ENCODE data around the gene DIPK1B. TPM values are rescaled to one million over a fixed set of nuclear protein-coding genes. Genes with fewer than 3 reads are reported as not detected.

The DIPK1B gene
- polyA plus RNA-seq, 1 donor from 2014 or later: 65.1 TPM

DNA sequence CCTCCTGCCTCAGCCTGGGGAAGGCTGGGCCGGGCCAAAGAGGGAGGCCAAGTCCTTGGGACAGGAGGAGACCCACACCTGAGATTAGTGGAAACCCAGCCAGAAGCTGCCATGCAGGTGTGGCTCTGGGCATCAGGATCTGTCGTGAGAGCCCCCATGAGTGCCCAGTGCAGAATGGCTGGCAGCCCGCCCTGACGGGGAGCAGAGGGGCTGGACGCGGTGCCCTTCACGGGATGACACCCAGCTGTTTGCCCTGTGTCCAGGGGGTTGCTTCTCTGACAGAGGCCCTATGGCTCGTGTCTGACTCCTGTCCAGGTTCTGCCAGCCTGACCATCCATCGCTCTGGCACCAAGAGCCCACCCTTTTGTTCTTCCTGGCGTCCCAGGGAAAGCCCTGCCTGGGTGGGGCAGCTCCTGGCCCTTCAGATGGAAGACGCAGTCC, 8.5 kb downstream of the DIPK1B start:
- Histone ChIP-seq H3K4me3 (ENCODE audit: low read length) (peak overlapping the region; percentile 41), H3K27ac (ENCODE audit: low read length) (peak overlapping the region; percentile 31), H3K27me3 (ENCODE audit: insufficient read depth, low read depth, low read length) (no peaks in the 10 kb centered on the region), H2AFZ (ENCODE audit: low read depth, low read length) (no peak overlapping the region), H3F3A (ENCODE audit: insufficient read depth, low read length, poor library complexity, severe bottlenecking) (no peaks in the 10 kb centered on the region), H3K36me3 (ENCODE audit: insufficient read depth, low read length) (no peaks in the 10 kb centered on the region), H4K20me1 (ENCODE audit: insufficient read depth) (peaks cover 4% of the 10 kb centered on the region), H3K79me2 (replicated peaks; ENCODE audit: insufficient read depth, low read length) (peaks cover 14% of the 10 kb centered on the region), H3K9me3 (ENCODE audit: low read length) (no peaks in the 10 kb centered on the region), H3K4me2 (ENCODE audit: low read length) (no peak overlapping the region), H3K9me2 (ENCODE audit: insufficient read depth, low read length) (no peaks in the 10 kb centered on the region), H3K9ac (ENCODE audit: low read length) (peak overlapping the region; percentile 44)
- TF ChIP-seq POLR2AphosphoS5 (IDR thresholded peaks at IDR 0.05) (peak; percentile 3), RAD21 (conservative IDR thresholded peaks at IDR 0.05) (no peak)

DNA sequence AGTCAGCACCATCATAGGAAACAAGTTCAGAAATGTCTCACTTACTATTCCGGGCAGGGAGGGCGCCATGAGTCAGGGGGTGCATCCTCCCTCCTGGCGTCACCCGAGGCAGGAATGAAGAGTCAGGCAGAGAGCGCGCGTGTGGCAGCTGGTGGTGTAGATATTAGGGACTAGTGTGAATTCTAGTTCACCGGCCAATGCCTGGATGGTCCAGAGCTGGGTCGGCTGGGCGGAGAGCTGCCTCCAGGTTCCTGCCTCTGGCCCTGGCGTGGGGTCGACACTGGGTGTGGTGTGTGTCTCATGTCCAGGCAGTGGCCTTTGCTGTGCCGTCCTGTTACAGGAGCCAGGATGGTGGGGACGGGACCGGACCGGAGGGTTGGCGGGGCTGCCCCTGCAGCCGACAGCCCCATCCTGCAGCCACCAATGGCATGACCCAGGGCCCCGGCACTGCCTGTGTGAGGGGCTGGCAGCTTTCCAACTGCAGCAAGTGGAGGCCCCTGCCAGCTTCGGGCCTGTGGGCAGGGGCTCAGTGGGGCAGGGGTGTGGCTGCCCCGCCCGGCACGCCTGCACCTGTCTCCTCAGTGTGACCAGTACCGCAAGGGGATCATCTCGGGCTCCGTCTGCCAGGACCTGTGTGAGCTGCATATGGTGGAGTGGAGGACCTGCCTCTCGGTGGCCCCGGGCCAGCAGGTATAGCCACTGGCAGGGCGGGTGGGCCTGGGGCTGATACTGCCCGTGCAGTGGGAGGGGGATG, 9.1 kb downstream of the DIPK1B start:
- no peak overlapping the region for H3K9ac ChIP-seq (ENCODE audit: low read length)
- TF ChIP-seq TAF1 (IDR thresholded peaks at IDR 0.05; ENCODE audit: low read depth): no peak
- TF ChIP-seq, protein P1, sequence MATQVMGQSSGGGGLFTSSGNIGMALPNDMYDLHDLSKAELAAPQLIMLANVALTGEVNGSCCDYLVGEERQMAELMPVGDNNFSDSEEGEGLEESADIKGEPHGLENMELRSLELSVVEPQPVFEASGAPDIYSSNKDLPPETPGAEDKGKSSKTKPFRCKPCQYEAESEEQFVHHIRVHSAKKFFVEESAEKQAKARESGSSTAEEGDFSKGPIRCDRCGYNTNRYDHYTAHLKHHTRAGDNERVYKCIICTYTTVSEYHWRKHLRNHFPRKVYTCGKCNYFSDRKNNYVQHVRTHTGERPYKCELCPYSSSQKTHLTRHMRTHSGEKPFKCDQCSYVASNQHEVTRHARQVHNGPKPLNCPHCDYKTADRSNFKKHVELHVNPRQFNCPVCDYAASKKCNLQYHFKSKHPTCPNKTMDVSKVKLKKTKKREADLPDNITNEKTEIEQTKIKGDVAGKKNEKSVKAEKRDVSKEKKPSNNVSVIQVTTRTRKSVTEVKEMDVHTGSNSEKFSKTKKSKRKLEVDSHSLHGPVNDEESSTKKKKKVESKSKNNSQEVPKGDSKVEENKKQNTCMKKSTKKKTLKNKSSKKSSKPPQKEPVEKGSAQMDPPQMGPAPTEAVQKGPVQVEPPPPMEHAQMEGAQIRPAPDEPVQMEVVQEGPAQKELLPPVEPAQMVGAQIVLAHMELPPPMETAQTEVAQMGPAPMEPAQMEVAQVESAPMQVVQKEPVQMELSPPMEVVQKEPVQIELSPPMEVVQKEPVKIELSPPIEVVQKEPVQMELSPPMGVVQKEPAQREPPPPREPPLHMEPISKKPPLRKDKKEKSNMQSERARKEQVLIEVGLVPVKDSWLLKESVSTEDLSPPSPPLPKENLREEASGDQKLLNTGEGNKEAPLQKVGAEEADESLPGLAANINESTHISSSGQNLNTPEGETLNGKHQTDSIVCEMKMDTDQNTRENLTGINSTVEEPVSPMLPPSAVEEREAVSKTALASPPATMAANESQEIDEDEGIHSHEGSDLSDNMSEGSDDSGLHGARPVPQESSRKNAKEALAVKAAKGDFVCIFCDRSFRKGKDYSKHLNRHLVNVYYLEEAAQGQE (IDR thresholded peaks at IDR 0.05; ENCODE audit: borderline replicate concordance): no peak
- no peak for TF ChIP-seq EZH2 (IDR thresholded peaks at IDR 0.05; ENCODE audit: borderline replicate concordance, insufficient read depth, low read length, poor library complexity, severe bottlenecking)
- H3K4me2 ChIP-seq (ENCODE audit: low read length): no peak overlapping the region
- H3K9me3 ChIP-seq (ENCODE audit: low read length): no peaks in the 10 kb centered on the region
- no peak overlapping the region for H2AFZ ChIP-seq (ENCODE audit: low read depth, low read length)
- no peak overlapping the region for H3K27ac ChIP-seq (ENCODE audit: low read length)
- no peaks in the 10 kb centered on the region for H3K9me2 ChIP-seq (ENCODE audit: insufficient read depth, low read length)
- no peak overlapping the region for H3K4me3 ChIP-seq (ENCODE audit: low read length)
- no peaks in the 10 kb centered on the region for H3F3A ChIP-seq (ENCODE audit: insufficient read depth, low read length, poor library complexity, severe bottlenecking)
- no peaks in the 10 kb centered on the region for H3K36me3 ChIP-seq (ENCODE audit: insufficient read depth, low read length)
- no peaks in the 10 kb centered on the region for H3K27me3 ChIP-seq (ENCODE audit: insufficient read depth, low read depth, low read length)
- H3K79me2 ChIP-seq (replicated peaks; ENCODE audit: insufficient read depth, low read length): peaks cover 16% of the 10 kb centered on the region
- peaks cover 5% of the 10 kb centered on the region for H4K20me1 ChIP-seq (ENCODE audit: insufficient read depth)

DNA sequence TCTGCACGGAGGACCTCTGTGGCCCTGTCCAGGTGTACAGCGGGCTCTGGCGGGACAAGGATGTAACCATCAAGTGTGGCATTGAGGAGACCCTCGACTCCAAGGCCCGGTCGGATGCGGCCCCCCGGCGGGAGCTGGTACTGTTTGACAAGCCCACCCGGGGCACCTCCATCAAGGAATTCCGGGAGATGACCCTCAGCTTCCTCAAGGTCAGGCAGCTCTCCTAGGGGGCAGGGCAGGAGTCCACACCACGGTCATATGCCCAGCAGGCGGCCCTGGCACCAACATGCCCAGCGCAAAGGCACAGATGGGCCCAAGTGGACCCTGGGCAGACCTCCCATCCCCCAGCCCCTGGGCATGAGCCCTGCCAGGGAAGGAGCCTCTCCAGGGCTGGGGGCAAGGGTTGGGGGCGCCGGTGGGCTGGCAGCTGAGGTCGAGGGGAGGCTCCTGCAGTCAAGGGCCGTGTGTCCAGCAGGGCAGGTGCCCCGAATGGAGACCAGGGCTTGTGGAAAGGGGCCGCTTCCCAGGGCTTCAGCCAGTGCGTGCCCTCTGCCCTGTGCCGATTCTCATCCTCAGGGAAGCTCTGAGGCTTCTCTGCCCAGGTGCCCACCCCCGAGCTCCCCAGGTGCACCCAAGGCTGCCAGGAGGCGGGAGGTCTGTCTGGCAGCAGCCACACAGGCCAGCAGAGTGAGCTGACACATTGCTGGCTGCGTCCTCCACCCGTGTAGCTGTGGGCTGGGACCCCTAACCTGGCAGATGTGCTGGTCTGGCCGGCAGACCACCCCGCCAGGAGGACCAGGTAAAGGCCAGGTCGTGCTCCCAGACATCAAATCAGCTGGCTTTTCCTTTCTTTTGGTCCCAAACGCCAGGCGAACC, 10.0 kb downstream of the DIPK1B start:
- H2AFZ ChIP-seq (ENCODE audit: low read depth, low read length): no peak overlapping the region
- H3K36me3 ChIP-seq (ENCODE audit: insufficient read depth, low read length): no peaks in the 10 kb centered on the region

More for the DNA sequence above, 10.0 kb downstream of the DIPK1B start:
- H3K4me2 ChIP-seq (ENCODE audit: low read length): no peak overlapping the region
- H3F3A ChIP-seq (ENCODE audit: insufficient read depth, low read length, poor library complexity, severe bottlenecking): no peaks in the 10 kb centered on the region
- TF ChIP-seq POLR2AphosphoS5 (IDR thresholded peaks at IDR 0.05): no peak
- no peak for TF ChIP-seq EP300 (conservative IDR thresholded peaks at IDR 0.05; ENCODE audit: poor library complexity, severe bottlenecking)
- no peak for TF ChIP-seq MXI1 (conservative IDR thresholded peaks at IDR 0.05; ENCODE audit: poor library complexity, severe bottlenecking)
- TF ChIP-seq SMC3 (conservative IDR thresholded peaks at IDR 0.05; ENCODE audit: poor library complexity): no peak
- H3K9ac ChIP-seq (ENCODE audit: low read length): no peak overlapping the region
- no peak overlapping the region for H3K27ac ChIP-seq (ENCODE audit: low read length)
- peaks cover 21% of the 10 kb centered on the region for H3K79me2 ChIP-seq (replicated peaks; ENCODE audit: insufficient read depth, low read length)
- H3K4me3 ChIP-seq (ENCODE audit: low read length): no peak overlapping the region
- H3K9me3 ChIP-seq (ENCODE audit: low read length): no peaks in the 10 kb centered on the region
- no peaks in the 10 kb centered on the region for H3K27me3 ChIP-seq (ENCODE audit: insufficient read depth, low read depth, low read length)
- no peaks in the 10 kb centered on the region for H3K9me2 ChIP-seq (ENCODE audit: insufficient read depth, low read length)
- H4K20me1 ChIP-seq (ENCODE audit: insufficient read depth): peaks cover 10% of the 10 kb centered on the region

All from neural cell (in vitro differentiated cells).